PC-3 (cell line): ENCODE results near the gene TLNRD1. TPM values are rescaled to one million over a fixed set of nuclear protein-coding genes. Genes with fewer than 3 reads are reported as not detected.

ENCODE experiments used
- ATAC-seq: fragments of 200-7000 bp; cut with Tn5 transposase; 2 replicates; pipeline ENCODE4 v1.9.1; 2020; ENCODE audit warnings: mild to moderate bottlenecking, moderate library complexity
- BruUV-seq: library from RNA; stranded (reverse); fragments of 400-500 nt; replicated peaks from 2 replicates; lab custom pipeline; 2021; lab: Mats Ljungman, UMichigan
- CTCF ChIA-PET: fragments of 300-600 bp; sonication (Branson Sonifier 250); formaldehyde crosslinking; loops from one replicate; lab custom pipeline; 2022; ENCODE audit warnings: antibody characterized with exemption; lab: Charles Lee
- POLR2A ChIA-PET: fragments of 300-600 bp; sonication (Branson Sonifier 250); formaldehyde crosslinking; loops from one replicate; lab custom pipeline; 2022; ENCODE audit warnings: antibody characterized with exemption; ENCODE audit not compliant: unreplicated experiment; lab: Charles Lee
- DNase-seq: peaks from one replicate; pipeline ENCODE4 v3.0.0-alpha.2; 2015
- H2AFZ ChIP-seq: fragments of 300-600 bp; sonication (generic); 2 replicates; pipeline ENCODE4 v1.6.0; 2016; ENCODE audit warnings: antibody characterized with exemption, low read length
- H3F3A ChIP-seq: fragments of 300-600 bp; sonication (generic); one replicate; pipeline ENCODE4 v1.6.0; 2017; ENCODE audit warnings: antibody characterized with exemption, low read length, control low read depth, mild to moderate bottlenecking; ENCODE audit not compliant: unreplicated experiment
- H3K27ac ChIP-seq: fragments of 300-600 bp; sonication (generic); 2 replicates; pipeline ENCODE4 v1.5.1; 2016; ENCODE audit warnings: mild to moderate bottlenecking, low read length
- H3K27me3 ChIP-seq: fragments of 300-600 bp; sonication (generic); 2 replicates; pipeline ENCODE4 v1.6.1; 2016; ENCODE audit warnings: low read length, mixed read lengths
- H3K36me3 ChIP-seq: fragments of 300-600 bp; sonication (generic); 2 replicates; pipeline ENCODE4 v1.6.1; 2016; ENCODE audit warnings: low read depth, mixed run types, low read length, mixed read lengths
- H3K4me1 ChIP-seq: fragments of 300-600 bp; sonication (generic); 2 replicates; pipeline ENCODE4 v1.5.1; 2016; ENCODE audit warnings: low read length; ENCODE audit not compliant: insufficient read depth
- H3K4me2 ChIP-seq: fragments of 300-600 bp; sonication (generic); 2 replicates; pipeline ENCODE4 v1.6.0; 2016; ENCODE audit warnings: low read length
- H3K4me3 ChIP-seq: fragments of 300-600 bp; sonication (generic); 2 replicates; pipeline ENCODE4 v1.5.1; 2016; ENCODE audit warnings: mild to moderate bottlenecking, low read length, mixed read lengths
- H3K79me2 ChIP-seq: fragments of 300-600 bp; sonication (generic); 2 replicates; pipeline ENCODE4 v1.6.1; 2017; ENCODE audit warnings: low read length, mixed read lengths
- H3K9ac ChIP-seq: fragments of 300-600 bp; sonication (generic); 2 replicates; pipeline ENCODE4 v1.6.0; 2016; ENCODE audit warnings: mild to moderate bottlenecking, low read length
- H3K9me2 ChIP-seq: fragments of 300-600 bp; sonication (generic); replicated peaks from 2 replicates; pipeline ENCODE4 v1.6.1; 2016; ENCODE audit warnings: mixed run types, low read length, mixed read lengths
- H3K9me3 ChIP-seq: fragments of 300-600 bp; sonication (generic); 2 replicates; pipeline ENCODE4 v1.6.1; 2016; ENCODE audit warnings: low read length, mixed read lengths
- H4K20me1 ChIP-seq: fragments of 300-600 bp; sonication (generic); 2 replicates; pipeline ENCODE4 v1.6.1; 2016; ENCODE audit warnings: low read length, mixed read lengths
- EZH2 ChIP-seq: fragments of 300-600 bp; sonication (generic); IDR thresholded peaks from one replicate; pipeline ENCODE4 v1.6.1; 2017; ENCODE audit warnings: antibody characterized with exemption, mild to moderate bottlenecking, low read length; ENCODE audit not compliant: unreplicated experiment
- EZH2phosphoT487 ChIP-seq: fragments of 300-600 bp; sonication (generic); IDR thresholded peaks from 2 replicates; pipeline ENCODE4 v1.6.1; 2018; ENCODE audit warnings: mild to moderate bottlenecking, antibody characterized with exemption, low read length, borderline replicate concordance
- intact Hi-C: fragments of 100-400 bp; cut with micrococcal nuclease; formaldehyde crosslinking; loops from 2 replicates; pipeline ENCODE4 v1.9.0; 2023
- total RNA-seq: library from RNA; depleted of rRNA; stranded (reverse); fragments of >200 nt; gene quantifications from 2 replicates; pipeline ENCODE4 v1.2.3, GENCODE V29; 2014
- TF ChIP-seq, protein P1 (sequence below): fragments of 300-600 bp; sonication (generic); conservative IDR thresholded peaks from 2 replicates; pipeline ENCODE4 v1.5.1; 2017; ENCODE audit warnings: antibody characterized with exemption, low read depth, mild to moderate bottlenecking, low read length

TLNRD1 gene
- total RNA-seq, 1 experiment from 2014 or later, result 17.8 TPM

DNA sequence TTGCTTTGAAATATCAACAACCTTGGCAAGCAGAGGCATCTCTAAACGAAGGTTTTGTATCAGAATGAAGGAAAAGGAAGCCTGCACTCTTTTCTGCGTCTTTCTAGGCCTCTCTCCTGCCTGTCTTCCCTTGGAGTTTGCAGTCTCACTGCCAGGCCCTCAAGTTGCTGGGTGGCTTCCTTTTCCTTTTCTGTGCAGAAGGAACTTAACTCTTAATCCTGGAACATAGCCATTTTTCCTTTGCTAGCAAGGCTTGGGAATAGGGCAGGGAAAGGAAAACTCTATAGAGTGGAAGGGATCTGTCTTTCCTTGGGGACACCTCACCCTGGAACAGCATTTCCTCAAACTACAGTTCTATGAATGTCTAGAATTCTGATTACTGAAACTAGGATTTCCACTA is 32.8 kb downstream of the TLNRD1 start:
- intact Hi-C loops, result no loop called here
- peaks cover 8% of the 10 kb centered on the region; the same call in 1 of the 2 replicates for H3K4me1 ChIP-seq
- H2AFZ ChIP-seq, result no peak overlapping the region
- TF ChIP-seq EZH2, result no peak
- TF ChIP-seq, protein P1, sequence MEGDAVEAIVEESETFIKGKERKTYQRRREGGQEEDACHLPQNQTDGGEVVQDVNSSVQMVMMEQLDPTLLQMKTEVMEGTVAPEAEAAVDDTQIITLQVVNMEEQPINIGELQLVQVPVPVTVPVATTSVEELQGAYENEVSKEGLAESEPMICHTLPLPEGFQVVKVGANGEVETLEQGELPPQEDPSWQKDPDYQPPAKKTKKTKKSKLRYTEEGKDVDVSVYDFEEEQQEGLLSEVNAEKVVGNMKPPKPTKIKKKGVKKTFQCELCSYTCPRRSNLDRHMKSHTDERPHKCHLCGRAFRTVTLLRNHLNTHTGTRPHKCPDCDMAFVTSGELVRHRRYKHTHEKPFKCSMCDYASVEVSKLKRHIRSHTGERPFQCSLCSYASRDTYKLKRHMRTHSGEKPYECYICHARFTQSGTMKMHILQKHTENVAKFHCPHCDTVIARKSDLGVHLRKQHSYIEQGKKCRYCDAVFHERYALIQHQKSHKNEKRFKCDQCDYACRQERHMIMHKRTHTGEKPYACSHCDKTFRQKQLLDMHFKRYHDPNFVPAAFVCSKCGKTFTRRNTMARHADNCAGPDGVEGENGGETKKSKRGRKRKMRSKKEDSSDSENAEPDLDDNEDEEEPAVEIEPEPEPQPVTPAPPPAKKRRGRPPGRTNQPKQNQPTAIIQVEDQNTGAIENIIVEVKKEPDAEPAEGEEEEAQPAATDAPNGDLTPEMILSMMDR, result no peak
- TF ChIP-seq EZH2phosphoT487, result no peak
- peaks cover 5% of the 10 kb centered on the region; the same call in 1 of the 2 replicates for H3K9me3 ChIP-seq
- ChIA-PET CTCF (no interaction called here), POLR2A (no interaction called here)
- no peak overlapping the region for H3K27ac ChIP-seq
- H3K9ac ChIP-seq, result no peak overlapping the region
- ATAC-seq (no peak), DNase-seq (no peak)
- no peaks in the 10 kb centered on the region; the same call in 1 of the 2 replicates for H3K36me3 ChIP-seq
- BruUV-seq, result no TSS peak
- no peaks in the 10 kb centered on the region for H3K9me2 ChIP-seq
- H4K20me1 ChIP-seq, result no peaks in the 10 kb centered on the region
- H3K4me3 ChIP-seq, result no peak overlapping the region
- H3K79me2 ChIP-seq, result no peaks in the 10 kb centered on the region
- no peak overlapping the region for H3K4me2 ChIP-seq
- no peaks in the 10 kb centered on the region for H3K27me3 ChIP-seq
- no peaks in the 10 kb centered on the region for H3F3A ChIP-seq

DNA sequence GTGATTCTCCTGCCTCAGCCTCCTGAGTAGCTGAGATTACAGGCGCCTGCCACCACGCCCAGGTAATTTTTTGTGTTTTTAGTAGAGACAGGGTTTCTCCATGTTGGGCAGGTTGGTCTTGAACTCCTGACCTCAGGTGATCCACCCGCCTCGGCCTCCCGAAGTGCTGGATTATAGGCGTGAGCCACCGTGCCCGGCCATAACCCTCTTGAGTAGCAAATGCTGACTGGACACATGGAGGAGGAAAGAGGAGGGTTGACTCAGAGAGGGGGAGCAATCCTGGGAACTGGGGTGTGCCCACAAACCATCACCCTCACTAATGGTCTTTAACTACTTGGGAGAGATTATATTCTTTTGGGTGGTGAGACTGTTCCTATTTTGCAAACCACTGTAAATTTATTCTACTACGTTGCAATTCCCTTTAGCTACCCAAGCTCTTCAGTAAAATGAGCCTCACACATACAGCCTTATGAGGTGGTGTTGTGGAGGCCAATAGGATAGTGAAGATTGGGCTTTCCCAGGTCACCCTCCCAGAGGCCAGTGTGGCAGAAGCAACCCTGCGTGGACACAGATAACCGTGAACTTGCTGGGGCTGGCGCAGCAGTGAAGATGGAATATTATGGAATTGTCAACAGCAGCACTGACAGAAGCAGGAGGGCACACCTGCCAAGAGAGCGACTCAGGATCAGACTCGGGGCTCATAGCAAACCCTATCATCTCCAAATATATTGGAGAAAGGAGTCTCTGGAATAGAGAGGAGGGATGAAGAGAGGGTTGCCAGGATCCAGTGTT is 37.4 kb downstream of the TLNRD1 start:
- no peaks in the 10 kb centered on the region for H3F3A ChIP-seq
- H3K27me3 ChIP-seq, result no peaks in the 10 kb centered on the region
- no peaks in the 10 kb centered on the region for H4K20me1 ChIP-seq
- no peak overlapping the region for H3K4me3 ChIP-seq
- intact Hi-C loops, result no loop called here
- no TSS peak for BruUV-seq
- H3K27ac ChIP-seq, result no peak overlapping the region
- no peak for DNase-seq
- no peaks in the 10 kb centered on the region for H3K79me2 ChIP-seq
- no peak overlapping the region for H3K9ac ChIP-seq
- H3K4me2 ChIP-seq, result no peak overlapping the region
- H3K36me3 ChIP-seq, result no peaks in the 10 kb centered on the region
- TF ChIP-seq, protein P1, result no peak
- no peak for TF ChIP-seq EZH2phosphoT487
- TF ChIP-seq EZH2, result no peak
- ATAC-seq, result no peak
- no peaks in the 10 kb centered on the region for H3K9me2 ChIP-seq
- no peaks in the 10 kb centered on the region for H3K4me1 ChIP-seq
- no peak overlapping the region for H2AFZ ChIP-seq
- CTCF ChIA-PET, result no interaction called here
- H3K9me3 ChIP-seq, result no peaks in the 10 kb centered on the region
- POLR2A ChIA-PET, result no interaction called here

DNA sequence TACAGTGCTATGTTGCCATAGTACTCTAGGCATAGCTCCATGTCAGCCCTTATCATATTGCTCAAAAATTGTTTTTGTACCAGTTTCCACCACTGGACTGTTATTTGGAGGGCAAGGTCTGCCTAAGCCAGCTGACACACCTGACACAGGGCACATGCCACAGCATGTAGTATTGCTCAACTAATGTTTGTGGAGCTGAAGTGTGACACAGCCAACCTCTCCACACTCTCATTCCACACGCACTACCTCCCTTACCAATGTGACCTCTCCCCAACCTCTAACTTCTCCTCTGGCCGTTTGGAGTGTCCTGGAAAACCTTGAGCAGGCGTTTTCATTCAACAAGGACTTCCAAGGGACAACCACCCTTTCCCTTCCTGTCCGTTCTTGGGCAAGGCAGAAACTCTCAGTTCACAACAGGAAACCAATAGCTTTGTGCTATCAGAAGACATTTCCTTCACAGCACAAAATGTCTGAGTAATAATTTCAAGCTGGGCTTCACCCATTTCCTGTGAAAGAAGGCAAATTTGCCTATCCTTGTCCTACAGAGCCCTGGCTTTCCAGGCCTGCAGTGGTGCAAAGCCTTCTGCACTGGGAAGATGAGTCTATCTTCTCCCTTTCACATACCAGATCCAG is 38.4 kb downstream of the TLNRD1 start:
- Histone ChIP-seq H3K4me2 (no peak overlapping the region), H3K9ac (no peak overlapping the region), H3K27ac (no peak overlapping the region), H2AFZ (no peak overlapping the region), H3K4me3 (no peak overlapping the region), H3K9me2 (no peaks in the 10 kb centered on the region), H3K9me3 (no peaks in the 10 kb centered on the region), H3K36me3 (no peaks in the 10 kb centered on the region), H3K4me1 (no peaks in the 10 kb centered on the region), H4K20me1 (no peaks in the 10 kb centered on the region), H3F3A (no peaks in the 10 kb centered on the region), H3K79me2 (no peaks in the 10 kb centered on the region), H3K27me3 (no peaks in the 10 kb centered on the region)
- ATAC-seq, result no peak
- intact Hi-C loops, result no loop called here
- POLR2A ChIA-PET, result no interaction called here
- BruUV-seq, result no TSS peak
- DNase-seq, result no peak
- TF ChIP-seq EZH2 (no peak), EZH2phosphoT487 (no peak)
- TF ChIP-seq, protein P1, result no peak
- CTCF ChIA-PET, result no interaction called here
